KMS-11 (cell line): ENCODE measurements around the gene MTG2.

Source experiments
- H2AFZ ChIP-seq: fragments of 200-600 bp; sonication (generic); 2 replicates; pipeline ENCODE4 v1.6.1; 2016; ENCODE audit warnings: antibody characterized with exemption, mixed run types, low read depth
- H3K27ac ChIP-seq: fragments of 200-600 bp; sonication (generic); 2 replicates; pipeline ENCODE4 v1.6.1; 2016; ENCODE audit warnings: mild to moderate bottlenecking, mixed run types
- H3K27me3 ChIP-seq: fragments of 200-600 bp; sonication (generic); 2 replicates; pipeline ENCODE4 v1.6.1; 2017; ENCODE audit warnings: mild to moderate bottlenecking, low read depth, mixed run types, moderate library complexity; ENCODE audit not compliant: insufficient read depth
- H3K36me3 ChIP-seq: fragments of 200-600 bp; sonication (generic); 2 replicates; pipeline ENCODE4 v1.6.1; 2017; ENCODE audit warnings: mild to moderate bottlenecking, mixed run types; ENCODE audit not compliant: insufficient read depth
- H3K4me1 ChIP-seq: fragments of 200-600 bp; sonication (generic); 2 replicates; pipeline ENCODE4 v1.6.1; 2016; ENCODE audit warnings: mild to moderate bottlenecking, low read depth, mixed run types; ENCODE audit not compliant: poor library complexity, severe bottlenecking
- H3K4me2 ChIP-seq: fragments of 200-600 bp; sonication (generic); 2 replicates; pipeline ENCODE4 v1.7.0; 2016; ENCODE audit warnings: mild to moderate bottlenecking, mixed run types
- H3K4me3 ChIP-seq: fragments of 200-600 bp; sonication (generic); IDR thresholded peaks from 2 replicates; pipeline ENCODE4 v1.6.1; 2017; ENCODE audit warnings: low read depth, low read length, mixed read lengths; ENCODE audit not compliant: insufficient read depth
- H3K79me2 ChIP-seq: fragments of 200-600 bp; sonication (generic); 2 replicates; pipeline ENCODE4 v1.6.1; 2016; ENCODE audit warnings: low read depth, mixed run types; ENCODE audit not compliant: insufficient read depth
- H3K9ac ChIP-seq: fragments of 200-600 bp; sonication (generic); 2 replicates; pipeline ENCODE4 v1.6.1; 2016; ENCODE audit warnings: mild to moderate bottlenecking, mixed run types
- H4K20me1 ChIP-seq: fragments of 200-600 bp; sonication (generic); 2 replicates; pipeline ENCODE4 v1.6.1; 2016; ENCODE audit warnings: mild to moderate bottlenecking, mixed run types; ENCODE audit not compliant: insufficient read depth
- CTCF ChIP-seq: fragments of 200-600 bp; sonication (generic); conservative IDR thresholded peaks from 2 replicates; pipeline ENCODE4 v1.6.1; 2017; ENCODE audit warnings: low read depth, mild to moderate bottlenecking, antibody characterized with exemption, low read length, moderate library complexity, mixed read lengths

MTG2 gene

DNA sequence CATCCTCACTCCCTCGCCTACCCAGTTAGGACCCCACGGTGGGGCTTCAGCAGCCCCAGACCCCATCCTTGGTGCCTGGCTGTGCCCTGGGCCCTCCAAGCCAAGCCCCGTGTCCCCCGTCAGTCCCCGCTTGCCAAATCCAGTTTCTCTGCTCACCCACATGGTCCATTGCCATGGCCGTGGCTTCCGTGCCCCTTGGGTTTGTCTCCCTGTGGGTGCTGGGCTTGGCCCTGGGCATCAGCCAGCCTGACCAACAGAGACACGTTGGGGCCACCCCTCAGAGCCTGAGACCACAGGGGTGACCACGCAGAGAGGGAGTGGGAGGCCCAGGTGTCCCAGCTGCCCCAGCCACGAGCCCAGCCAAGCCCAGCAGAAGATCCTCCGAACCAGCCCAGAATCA is 31.6 kb upstream of the MTG2 start:
- Histone ChIP-seq H3K27ac (no peak overlapping the region), H3K4me3 (no peak overlapping the region), H3K9ac (no peak overlapping the region), H3K27me3 (no peaks in the 10 kb centered on the region), H3K36me3 (no peaks in the 10 kb centered on the region), H3K79me2 (peaks cover 45% of the 10 kb centered on the region), H4K20me1 (no peaks in the 10 kb centered on the region), H2AFZ (no peak overlapping the region), H3K4me1 (no peaks in the 10 kb centered on the region), H3K4me2 (no peak overlapping the region)
- no peak for TF ChIP-seq CTCF

GRCh38 chr20:62151835-62152364 is 30.9 kb upstream of the MTG2 start:
- no peaks in the 10 kb centered on the region for H4K20me1 ChIP-seq
- H3K4me3 ChIP-seq = no peak overlapping the region
- no peak overlapping the region for H3K27ac ChIP-seq
- no peak overlapping the region for H3K4me2 ChIP-seq
- TF ChIP-seq CTCF = no peak
- H2AFZ ChIP-seq = no peak overlapping the region
- H3K4me1 ChIP-seq = no peaks in the 10 kb centered on the region
- H3K36me3 ChIP-seq = no peaks in the 10 kb centered on the region
- H3K27me3 ChIP-seq = no peaks in the 10 kb centered on the region
- H3K9ac ChIP-seq = no peak overlapping the region
- peaks cover 39% of the 10 kb centered on the region for H3K79me2 ChIP-seq

GRCh38 chr20:62155428-62156253 is 27.2 kb upstream of the MTG2 start:
- no peak overlapping the region for H3K9ac ChIP-seq

GRCh38 chr20:62156254-62156556 is 26.6 kb upstream of the MTG2 start:
- H3K9ac ChIP-seq = no peak overlapping the region
- H3K27me3 ChIP-seq = no peaks in the 10 kb centered on the region
- no peaks in the 10 kb centered on the region for H4K20me1 ChIP-seq
- no peak overlapping the region for H3K27ac ChIP-seq
- H3K4me3 ChIP-seq = no peak overlapping the region
- H3K4me1 ChIP-seq = no peaks in the 10 kb centered on the region
- H2AFZ ChIP-seq = no peak overlapping the region
- H3K4me2 ChIP-seq = no peak overlapping the region
- no peak for TF ChIP-seq CTCF
- H3K36me3 ChIP-seq = no peaks in the 10 kb centered on the region
- H3K79me2 ChIP-seq = peaks cover 9% of the 10 kb centered on the region; the same call in 1 of the 2 replicates

More at GRCh38 chr20:62155428-62156253, 27.2 kb upstream of the MTG2 start:
- Histone ChIP-seq H3K36me3 (no peaks in the 10 kb centered on the region), H3K4me2 (no peak overlapping the region), H3K4me1 (no peaks in the 10 kb centered on the region), H4K20me1 (no peaks in the 10 kb centered on the region), H3K27me3 (no peaks in the 10 kb centered on the region), H3K79me2 (peaks cover 9% of the 10 kb centered on the region; the same call in 1 of the 2 replicates), H3K27ac (no peak overlapping the region), H3K4me3 (no peak overlapping the region), H2AFZ (no peak overlapping the region)
- no peak for TF ChIP-seq CTCF
